A673 (cell line): Measurements from ENCODE around the gene CTTNBP2. TPM values are rescaled to one million over a fixed set of nuclear protein-coding genes. Genes with fewer than 3 reads are reported as not detected.

ENCODE experiments used
- BruUV-seq: library from RNA; stranded (reverse); fragments of 400-500 nt; replicated peaks from 2 replicates; lab custom pipeline; 2021; lab: Mats Ljungman, UMichigan
- CTCF ChIA-PET: fragments of 300-600 bp; sonication (Branson Sonifier 250); formaldehyde crosslinking; loops from one replicate; lab custom pipeline; 2022; ENCODE audit warnings: antibody characterized with exemption; lab: Charles Lee
- POLR2A ChIA-PET: fragments of 300-600 bp; sonication (Branson Sonifier 250); formaldehyde crosslinking; loops from one replicate; lab custom pipeline; 2022; ENCODE audit warnings: antibody characterized with exemption; ENCODE audit not compliant: low non-redundant PET; lab: Charles Lee
- DNase-seq: peaks from one replicate; pipeline ENCODE4 v3.0.0-alpha.2; 2015; ENCODE audit warnings: low spot score
- H3K27ac ChIP-seq: fragments of 200-600 bp; sonication (generic); 2 replicates; pipeline ENCODE4 v1.5.1; 2016; ENCODE audit warnings: mixed run types, low read depth, mild to moderate bottlenecking, mixed read lengths, antibody characterized with exemption, low read length; ENCODE audit not compliant: poor library complexity, severe bottlenecking
- H3K27me3 ChIP-seq: fragments of 200-600 bp; sonication (generic); replicated peaks from 2 replicates; pipeline ENCODE4 v1.6.1; 2017; ENCODE audit warnings: mixed run types, low read depth, mild to moderate bottlenecking, mixed read lengths, antibody characterized with exemption, low read length; ENCODE audit not compliant: insufficient read depth, poor library complexity
- H3K36me3 ChIP-seq: fragments of 200-600 bp; sonication (generic); 2 replicates; pipeline ENCODE4 v1.6.1; 2016; ENCODE audit warnings: mixed run types, mild to moderate bottlenecking, mixed read lengths, antibody characterized with exemption, low read length; ENCODE audit not compliant: insufficient read depth, poor library complexity, severe bottlenecking
- H3K4me1 ChIP-seq: fragments of 200-600 bp; sonication (generic); 2 replicates; pipeline ENCODE4 v1.6.1; 2017; ENCODE audit warnings: mixed run types, mild to moderate bottlenecking, mixed read lengths, antibody characterized with exemption, low read length; ENCODE audit not compliant: insufficient read depth, poor library complexity, severe bottlenecking
- H3K4me3 ChIP-seq: fragments of 200-600 bp; sonication (generic); 2 replicates; pipeline ENCODE4 v1.5.1; 2016; ENCODE audit warnings: low read depth, mixed run types, mild to moderate bottlenecking, mixed read lengths, low read length; ENCODE audit not compliant: poor library complexity, severe bottlenecking
- H3K9me3 ChIP-seq: fragments of 200-600 bp; sonication (generic); 2 replicates; pipeline ENCODE4 v1.6.1; 2016; ENCODE audit warnings: mixed run types, low read depth, mild to moderate bottlenecking, mixed read lengths, antibody characterized with exemption, low read length; ENCODE audit not compliant: poor library complexity, severe bottlenecking
- CTCF ChIP-seq: fragments of 300-800, 200-600 bp; sonication (generic); conservative IDR thresholded peaks from 2 replicates; pipeline ENCODE4 v1.5.1; 2017; ENCODE audit warnings: low read depth, mild to moderate bottlenecking, antibody characterized with exemption, low read length, moderate library complexity, mixed read lengths
- EZH2 ChIP-seq: fragments of 200-600 bp; sonication (generic); IDR thresholded peaks from 2 replicates; pipeline ENCODE4 v1.6.1; 2017; ENCODE audit warnings: borderline replicate concordance, low read depth, mild to moderate bottlenecking, mixed read lengths, antibody characterized with exemption, low read length; ENCODE audit not compliant: poor library complexity, severe bottlenecking
- intact Hi-C: fragments of 100-400 bp; cut with micrococcal nuclease; formaldehyde crosslinking; loops from one replicate; pipeline ENCODE4 v1.10.0; 2022; ENCODE audit not compliant: unreplicated experiment
- total RNA-seq: library from RNA; stranded (reverse); gene quantifications from 2 replicates; pipeline ENCODE4 v1.2.3, GENCODE V29; 2021

The CTTNBP2 gene
- total RNA-seq, 1 experiment from 2014 or later = 21.8 TPM

- TF ChIP-seq CTCF = no peak
- no peak for TF ChIP-seq EZH2
- Histone ChIP-seq H3K4me3 (no peak overlapping the region), H3K9me3 (no peaks in the 10 kb centered on the region), H3K4me1 (no peaks in the 10 kb centered on the region), H3K27me3 (no peaks in the 10 kb centered on the region), H3K27ac (no peak overlapping the region), H3K36me3 (peaks cover 6% of the 10 kb centered on the region)
- POLR2A ChIA-PET = no interaction called here
- no peak for DNase-seq
- intact Hi-C loops = no loop called here
- CTCF ChIA-PET = no interaction called here
- BruUV-seq = no TSS peak
Measured at GRCh38 chr7:117762055-117762454, 111.2 kb downstream of the CTTNBP2 start.

GRCh38 chr7:117759950-117760640 lies 113.1 kb downstream of the CTTNBP2 start:
- intact Hi-C loops = loop anchor here (10.0 kb wide), 1 partner anchor 185 kb away; no protein-coding TSS in a partner anchor
- Histone ChIP-seq H3K4me1 (no peaks in the 10 kb centered on the region), H3K27me3 (no peaks in the 10 kb centered on the region), H3K9me3 (no peaks in the 10 kb centered on the region), H3K4me3 (no peak overlapping the region), H3K36me3 (peaks cover 6% of the 10 kb centered on the region), H3K27ac (no peak overlapping the region)
- TF ChIP-seq CTCF (no peak), EZH2 (no peak)
- POLR2A ChIA-PET = no interaction called here
- CTCF ChIA-PET = no interaction called here
- DNase-seq = no peak
- no TSS peak for BruUV-seq

DNA sequence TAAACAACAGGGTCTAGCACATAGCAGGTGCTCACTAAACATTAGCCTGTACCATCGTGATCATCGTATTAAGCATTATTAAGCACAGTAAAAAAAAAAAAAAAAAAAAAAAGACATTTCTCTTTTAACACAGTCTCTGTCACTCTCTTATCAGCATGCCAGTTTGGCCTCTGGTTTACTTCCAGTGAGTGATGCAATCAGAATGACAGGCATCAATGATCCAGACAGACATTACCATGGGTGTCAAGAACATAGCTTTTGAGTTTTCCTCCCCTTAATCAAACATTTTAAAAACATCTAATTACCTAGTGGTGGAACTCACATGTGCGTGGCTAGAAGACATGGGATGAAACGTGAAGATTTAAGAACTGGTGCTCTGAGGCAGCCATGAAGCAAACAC lies 115.8 kb downstream of the CTTNBP2 start:
- Histone ChIP-seq H3K9me3 (no peaks in the 10 kb centered on the region), H3K4me3 (no peak overlapping the region), H3K27me3 (no peaks in the 10 kb centered on the region), H3K27ac (no peak overlapping the region), H3K36me3 (peaks cover 6% of the 10 kb centered on the region), H3K4me1 (no peaks in the 10 kb centered on the region)
- intact Hi-C loops = loop anchor here (10.0 kb wide), 1 partner anchor 187 kb away; no protein-coding TSS in a partner anchor
- no peak for DNase-seq
- no peak for TF ChIP-seq EZH2
- no peak for TF ChIP-seq CTCF
- BruUV-seq = no TSS peak
- ChIA-PET POLR2A (no interaction called here), CTCF (no interaction called here)
